NCI-H1436 (cell line): ENCODE results near the gene SALL2.
"Not testable (repeated sequence)": the region's sequence is repeated elsewhere in the genome, so short reads cannot be mapped to it uniquely, and the experiment has no call there.

Experiments
- DNase-seq: peaks from one replicate; lab custom pipeline; 2025; lab: John Stamatoyannopoulos, UW

Gene SALL2

DNA sequence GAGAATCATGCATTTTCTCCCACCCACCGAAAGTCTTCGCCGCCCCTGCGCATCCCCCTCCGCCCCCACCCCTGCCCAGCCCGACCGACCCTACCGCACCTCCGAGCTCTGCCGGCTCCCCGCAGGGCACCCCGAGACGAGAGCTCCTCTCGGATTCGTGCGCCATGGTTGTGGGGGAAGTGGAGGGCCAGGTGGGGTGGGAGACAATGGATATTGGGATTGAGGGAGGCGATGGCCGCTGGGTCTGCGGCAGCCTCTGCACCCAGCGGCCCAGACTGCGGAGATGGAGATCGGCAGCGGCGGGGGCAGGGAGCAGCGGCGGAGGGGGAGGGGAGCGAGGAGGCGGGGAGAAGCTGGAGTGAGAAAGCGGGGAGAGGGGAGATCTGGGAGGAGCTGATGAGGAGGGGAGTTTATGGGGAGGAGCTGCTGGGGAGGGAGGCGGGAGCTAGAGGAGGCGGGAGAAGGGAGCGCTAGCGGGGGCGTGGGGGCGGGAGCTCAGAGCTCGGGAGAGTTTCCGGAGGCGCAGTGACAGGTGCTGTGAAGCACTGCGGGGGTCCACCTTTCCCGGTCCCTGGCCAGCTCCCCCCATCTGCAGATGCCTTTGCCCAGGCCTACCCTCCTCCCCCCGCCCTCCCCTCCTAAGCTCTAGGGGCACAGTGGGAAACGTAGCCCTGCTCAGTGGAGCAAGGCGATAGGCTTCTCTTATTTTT, at the start of gene SALL2:
Gene SALL2, minus strand, starts transcription at position 385 of the 710 bp plus-strand sequence. Its CDS starts 219 bp downstream, at position 166.
- peak; percentile 89 for DNase-seq

DNA sequence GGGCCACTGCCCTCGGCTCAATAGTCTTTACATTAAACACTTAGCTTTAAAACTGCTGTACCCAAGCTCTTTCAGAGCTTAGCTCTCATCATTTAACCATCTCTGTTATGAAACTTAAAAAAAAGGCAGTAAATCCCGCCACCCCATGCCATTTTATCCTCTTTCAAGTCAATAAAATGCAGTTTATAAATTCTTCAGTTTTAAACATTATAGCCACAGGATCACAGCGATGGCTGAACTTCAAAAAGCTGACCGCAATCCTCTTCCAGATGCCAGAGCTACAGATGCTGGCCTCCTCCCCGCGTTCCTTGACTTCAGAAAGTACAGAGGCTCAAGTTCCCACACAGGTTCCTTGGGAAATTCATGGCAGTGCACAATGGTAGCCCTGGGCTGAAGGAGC, 49.5 kb upstream of the SALL2 start:
- DNase-seq, result no peak

DNA sequence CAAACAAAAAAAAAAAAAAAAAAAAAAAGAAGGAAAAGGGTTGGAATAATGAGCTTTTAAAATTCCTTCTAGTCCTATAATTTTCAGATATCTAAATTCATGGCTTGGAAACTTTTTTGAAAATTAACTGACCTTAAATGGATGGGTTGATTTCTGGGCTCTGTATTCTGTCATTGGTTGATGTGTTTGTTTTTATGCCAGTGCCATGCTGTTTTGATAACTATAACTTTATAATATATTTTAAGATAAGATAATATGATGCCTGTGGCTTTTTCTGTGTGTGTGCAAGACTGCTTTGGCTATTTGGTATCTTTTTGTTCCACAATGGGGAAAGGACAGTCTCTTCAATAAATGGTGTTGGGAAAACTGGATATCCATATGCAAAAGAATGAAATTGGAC, 46.5 kb upstream of the SALL2 start:
- DNase-seq, result no peak

DNA sequence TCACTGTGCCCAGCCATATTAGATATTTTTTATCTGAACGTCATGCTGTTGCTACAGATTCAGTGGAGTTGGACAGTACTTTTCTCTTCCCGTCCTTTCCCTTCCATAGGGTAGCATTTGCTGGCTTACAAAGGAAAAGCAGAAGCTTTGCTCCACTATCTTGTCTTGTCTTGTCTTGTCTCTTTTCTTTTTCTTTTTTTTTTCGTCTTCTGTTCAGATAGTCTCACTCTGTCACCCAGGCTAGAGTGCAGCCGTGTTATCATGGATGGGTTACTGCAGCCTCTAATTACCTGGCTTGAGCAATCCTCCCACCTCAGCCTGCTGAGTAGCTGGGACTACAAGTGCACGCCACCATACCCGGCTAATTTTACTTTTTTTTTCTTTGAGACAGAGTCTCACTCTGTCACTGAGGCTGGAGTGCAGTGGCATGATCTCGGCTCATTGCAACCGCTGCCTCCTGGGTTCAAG, 32.6 kb upstream of the SALL2 start:
- DNase-seq, result no peak

DNA sequence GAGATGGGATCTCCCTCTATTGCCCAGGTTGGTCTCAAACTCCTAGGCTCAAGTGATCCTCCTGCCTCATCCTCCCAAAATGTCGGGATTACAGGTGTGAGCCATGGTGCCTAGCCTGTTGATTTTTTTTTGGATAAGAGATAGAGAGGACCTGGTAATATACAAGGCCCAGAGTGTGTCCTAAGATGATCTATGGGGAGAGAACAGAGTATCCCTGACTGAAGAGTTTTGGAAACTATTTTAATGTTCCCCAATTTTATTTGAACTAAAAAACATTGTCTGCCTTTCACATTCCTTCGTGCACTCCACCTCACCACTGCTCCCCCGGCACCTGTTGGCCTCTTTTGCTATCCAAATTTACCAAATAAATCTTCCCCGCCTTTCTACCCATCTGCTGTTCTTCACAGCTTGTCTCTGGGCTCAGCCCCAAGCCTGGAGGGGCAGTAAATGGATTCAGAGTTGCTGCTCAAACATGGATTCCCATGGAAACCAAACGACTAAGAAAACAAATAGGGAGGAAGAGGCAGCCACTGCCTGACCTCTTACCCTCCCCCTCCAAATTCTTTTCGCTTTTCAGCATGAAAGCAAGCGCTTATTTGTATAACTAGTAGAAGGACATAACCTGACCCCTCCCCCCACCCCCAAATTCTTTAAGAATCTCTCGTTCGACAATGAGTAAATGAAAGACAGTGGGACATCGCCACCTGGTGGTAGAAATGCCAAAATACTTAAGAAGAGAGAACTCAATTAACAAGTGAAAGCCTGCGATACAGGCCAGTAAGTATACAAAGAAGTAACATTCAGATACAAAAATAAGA, 31.1 kb upstream of the SALL2 start:
- peak; percentile 90 for DNase-seq

DNA sequence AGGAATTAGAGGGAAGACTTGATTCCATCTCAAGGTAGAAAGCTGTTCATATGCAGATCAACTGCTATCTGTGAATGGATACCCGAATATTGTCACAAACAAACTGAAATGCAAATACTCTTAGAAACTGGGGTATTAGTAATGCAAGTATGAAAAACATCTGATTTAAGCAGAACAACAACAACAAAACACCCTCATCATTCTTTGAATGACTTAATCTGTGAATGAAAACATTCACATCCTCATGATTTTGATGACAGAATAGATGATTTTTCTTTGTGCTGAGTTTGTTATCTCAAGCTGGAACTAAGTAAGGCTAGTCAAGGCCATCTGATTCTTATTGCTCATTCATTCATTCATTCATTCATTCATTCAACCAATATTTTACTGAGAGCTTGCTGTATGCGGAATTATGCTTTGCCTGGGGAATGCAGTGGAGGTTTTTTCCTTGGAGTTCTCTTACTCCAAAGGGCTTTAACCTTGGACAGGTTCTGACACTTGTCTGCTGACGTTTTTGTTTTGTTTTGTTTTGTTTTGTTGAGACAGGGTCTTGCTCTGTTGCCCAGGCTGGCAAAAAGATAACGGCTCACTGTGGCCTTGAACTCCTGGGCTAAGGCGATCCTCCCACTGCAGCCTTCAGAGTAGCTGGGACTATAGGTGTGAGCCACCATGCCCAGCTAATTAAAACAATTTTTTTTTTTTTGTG, 30.4 kb upstream of the SALL2 start:
- no peak for DNase-seq

DNA sequence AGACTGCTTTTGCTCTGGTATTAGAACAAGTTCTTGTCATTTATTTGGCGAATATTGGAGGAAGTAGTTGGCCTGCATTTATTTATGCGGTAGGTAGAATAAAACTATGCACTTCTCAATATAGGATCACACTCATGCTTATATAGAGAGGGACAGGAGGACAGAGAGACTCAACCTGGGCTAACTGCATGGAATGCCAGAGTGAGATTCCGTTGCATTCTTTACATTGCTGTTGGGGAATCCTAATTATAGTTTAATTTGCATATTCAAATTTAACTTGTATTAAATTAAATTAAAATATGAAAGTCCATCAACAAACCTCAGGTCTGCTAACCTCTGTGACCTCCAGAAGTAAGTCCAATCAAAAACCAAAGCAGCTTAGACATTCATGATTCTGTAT, 27.1 kb upstream of the SALL2 start:
- DNase-seq, result no peak

DNA sequence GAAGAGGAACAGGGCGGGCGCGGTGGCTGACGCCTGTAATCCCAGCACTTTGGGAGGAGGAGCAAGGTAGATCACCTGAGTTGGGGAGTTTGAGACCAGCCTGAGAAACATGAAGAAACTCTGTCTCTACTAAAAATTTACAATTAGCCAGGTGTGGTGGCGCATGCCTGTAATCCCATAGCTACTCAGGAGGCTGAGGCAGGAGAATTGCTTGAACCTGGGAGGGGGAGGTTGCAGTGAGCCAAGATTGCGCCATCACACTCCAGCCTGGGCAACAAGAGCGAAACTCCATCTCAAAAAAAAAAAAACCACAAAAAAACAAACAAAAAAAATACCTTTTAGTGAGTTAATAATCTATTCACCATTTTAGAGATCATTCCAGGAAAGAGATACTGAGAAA, 18.4 kb upstream of the SALL2 start:
- DNase-seq, result not testable (repeated sequence)

DNA sequence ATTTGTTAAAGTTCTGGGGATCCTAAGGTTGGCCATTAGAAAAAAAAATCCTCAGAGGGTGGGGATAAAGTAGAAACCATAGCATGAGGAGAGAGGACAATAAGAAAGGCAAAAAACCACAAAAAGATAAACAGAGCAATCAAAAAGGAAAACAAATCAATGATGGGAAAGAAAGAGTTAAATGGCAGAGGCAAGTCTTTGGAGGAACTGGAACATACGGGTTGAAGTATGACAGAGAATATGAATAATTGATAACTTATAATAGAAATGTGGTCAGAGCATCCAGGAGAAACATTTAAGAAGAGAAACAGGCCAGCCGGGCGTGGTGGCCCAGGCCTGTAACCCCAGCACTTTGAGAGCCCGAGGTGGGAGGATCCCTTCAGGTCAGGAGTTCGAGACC, 17.8 kb upstream of the SALL2 start:
- no peak for DNase-seq

DNA sequence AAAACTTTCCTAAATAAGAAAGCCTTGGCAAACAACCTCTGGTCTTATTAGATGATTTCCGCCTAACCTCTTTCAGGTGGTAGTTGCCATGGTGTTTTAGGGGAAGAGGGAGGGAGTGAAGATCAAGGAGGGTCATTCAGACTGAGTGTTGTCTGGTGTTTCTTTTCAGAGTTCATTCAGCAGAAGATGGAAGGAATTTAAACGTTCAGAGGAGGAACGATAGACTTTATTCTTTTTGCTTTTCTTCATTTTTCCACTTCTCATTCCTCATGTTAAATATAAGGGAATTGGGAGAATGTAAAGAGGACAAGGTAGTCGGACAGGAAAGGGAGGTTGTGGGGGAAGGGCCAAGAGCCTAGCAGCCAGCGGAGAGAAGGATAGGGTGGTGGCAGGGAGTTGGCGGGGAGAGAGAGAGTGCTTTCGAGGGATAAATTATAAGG, 17.4 kb upstream of the SALL2 start:
- DNase-seq, result peak; percentile 19

DNA sequence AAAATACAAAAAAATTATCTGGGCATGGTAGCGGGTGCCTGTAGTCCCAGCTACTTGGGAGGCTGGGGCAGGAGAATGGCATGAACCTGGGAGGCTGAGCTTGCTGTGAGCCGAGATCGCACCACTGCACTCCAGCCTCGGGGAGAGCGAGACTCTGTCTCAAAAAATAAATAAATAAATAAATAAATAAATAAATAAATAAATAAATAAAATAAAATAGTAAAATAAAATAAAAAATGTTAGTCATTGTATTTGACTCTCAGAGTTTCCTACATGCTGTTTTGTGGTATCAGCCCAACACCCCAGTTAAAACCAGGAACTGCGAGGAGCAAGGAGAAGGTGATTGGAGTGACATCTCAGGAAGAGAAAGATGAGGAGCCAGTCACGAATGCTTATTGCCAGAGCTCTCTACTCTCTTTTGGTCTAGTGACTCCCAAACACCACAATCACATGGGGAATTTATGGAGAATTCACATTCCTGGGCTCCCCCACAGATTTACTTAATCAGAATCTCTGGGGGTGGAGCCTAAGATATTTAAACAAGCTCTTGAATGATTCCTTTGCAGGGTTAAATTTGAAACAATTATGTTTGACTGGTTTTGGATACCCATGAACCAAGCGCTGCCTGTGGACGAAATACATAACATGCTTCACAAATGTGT, 15.4 kb upstream of the SALL2 start:
- no peak for DNase-seq

DNA sequence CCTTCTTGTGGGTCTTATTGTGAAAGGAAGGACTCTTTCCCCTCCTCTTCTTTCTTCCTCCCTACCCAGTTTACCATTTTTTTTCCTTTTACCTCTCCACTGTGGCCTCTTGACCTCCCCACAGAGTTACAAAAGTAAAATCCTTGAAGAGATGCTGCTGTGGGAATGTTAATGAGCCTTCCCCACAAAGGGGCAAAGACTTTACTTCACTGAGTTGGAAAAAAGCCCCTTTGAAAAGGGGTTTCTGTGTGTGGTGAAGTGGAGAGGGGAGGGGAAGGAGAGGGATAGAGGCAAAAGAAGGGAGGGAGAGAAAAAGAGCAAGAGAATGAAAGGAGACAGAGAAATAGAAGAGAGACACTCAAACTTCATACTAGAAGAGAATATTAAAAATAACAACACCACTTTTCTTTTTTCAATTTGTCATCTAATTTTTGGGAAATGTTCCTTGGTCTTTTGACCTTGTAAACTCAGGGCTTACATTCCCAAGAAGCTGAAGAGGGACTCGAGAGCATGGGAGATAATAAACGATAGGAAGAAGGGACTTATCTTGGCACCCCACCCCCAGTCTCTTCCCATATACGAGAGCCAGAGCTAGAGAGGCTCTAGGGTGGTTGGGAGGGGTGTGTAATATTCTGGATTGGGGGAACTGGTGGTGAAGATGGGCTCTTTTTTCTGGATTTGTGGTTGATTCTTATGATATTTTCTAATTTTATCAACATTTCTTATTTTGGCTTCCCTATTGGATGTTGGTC, 13.2 kb upstream of the SALL2 start:
- DNase-seq, result no peak

DNA sequence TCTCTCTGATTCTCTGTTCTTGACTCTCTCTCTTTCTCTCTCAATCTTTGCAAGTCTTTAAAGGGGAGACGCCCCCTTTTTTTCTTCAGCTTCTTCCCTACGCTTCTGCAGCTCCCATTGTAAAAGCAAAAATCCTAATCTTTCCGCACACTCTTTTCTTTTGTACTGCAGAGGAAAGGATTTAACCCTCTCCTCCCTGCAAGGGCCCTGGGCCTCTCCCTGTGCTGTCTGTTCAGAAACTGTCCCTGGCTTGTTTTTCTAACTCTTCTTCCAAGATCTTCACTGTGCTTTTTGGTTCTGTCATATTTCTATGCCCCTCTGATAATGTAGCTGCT, 10.9 kb upstream of the SALL2 start:
- DNase-seq, result no peak

DNA sequence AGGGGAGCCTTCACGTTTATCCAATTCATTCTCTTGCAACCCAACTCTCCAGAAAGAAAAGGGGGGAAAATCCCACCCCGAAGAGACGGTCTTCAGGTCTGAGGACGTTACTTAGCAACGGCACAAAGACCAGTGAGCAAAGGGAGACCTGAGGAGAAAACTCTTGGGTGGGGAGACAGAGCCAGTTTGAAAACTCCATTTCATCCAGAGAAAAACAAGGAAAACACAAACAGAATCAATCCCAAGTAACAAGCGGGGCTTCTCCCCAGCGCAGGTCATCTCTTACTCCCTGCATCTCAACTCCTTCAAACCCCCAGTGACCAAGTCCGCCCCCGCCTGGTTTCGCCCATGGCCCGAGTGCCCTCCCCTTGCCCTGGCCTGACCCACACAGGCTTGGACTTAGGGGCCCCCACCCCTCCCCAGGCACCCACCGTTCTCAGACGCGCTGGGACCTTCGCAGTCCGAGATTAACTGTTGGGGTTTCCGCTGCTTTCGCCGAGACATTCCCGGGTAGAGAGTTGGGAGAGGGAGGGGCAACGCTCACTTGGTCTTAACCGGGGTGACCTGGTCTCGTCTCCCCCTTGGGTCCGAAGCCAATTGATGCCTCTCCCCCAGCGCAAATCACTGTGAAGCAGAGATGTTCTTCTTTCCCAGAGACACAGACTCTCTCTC, 10.4 kb upstream of the SALL2 start:
- no peak for DNase-seq

DNA sequence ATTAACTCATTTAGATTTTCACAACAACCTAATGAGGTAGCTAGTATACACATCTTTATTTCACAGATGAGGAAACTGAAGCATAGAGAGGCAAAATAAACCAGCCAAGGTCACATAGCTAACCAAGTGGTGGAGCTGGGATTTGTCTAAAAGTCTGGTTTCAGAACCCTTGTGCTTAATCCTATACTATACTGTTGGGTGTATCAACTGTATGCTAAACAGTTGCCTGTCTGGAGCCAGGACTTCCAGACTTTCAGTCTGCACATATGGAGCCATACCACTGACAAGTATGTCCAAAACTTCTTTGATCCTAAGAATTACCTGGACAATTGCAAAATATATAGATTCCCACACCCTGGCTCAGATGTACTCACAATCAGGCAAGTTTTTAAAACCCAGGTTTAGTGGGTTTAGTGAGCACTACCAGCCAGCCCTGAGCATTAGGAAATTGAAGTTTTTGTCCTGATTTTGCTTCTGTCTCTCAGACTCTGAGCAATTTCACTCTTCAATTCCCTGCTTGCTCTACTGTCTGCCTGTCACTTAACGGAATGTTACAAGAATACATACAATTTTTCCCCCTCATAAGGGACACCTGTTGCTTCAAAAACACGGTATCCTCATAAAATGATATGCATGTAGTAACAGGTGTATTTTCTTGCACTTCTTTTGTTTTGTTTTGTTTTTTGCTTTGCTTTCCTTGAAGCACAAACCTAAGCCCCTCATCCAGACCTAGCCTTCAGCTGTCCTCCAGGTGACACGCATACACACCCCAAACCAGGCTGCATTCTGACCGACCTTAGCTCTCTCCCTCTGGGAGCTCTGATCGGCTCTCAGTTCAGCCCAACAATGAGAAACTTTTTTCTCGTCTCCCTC, 9.6 kb upstream of the SALL2 start:
- no peak for DNase-seq

DNA sequence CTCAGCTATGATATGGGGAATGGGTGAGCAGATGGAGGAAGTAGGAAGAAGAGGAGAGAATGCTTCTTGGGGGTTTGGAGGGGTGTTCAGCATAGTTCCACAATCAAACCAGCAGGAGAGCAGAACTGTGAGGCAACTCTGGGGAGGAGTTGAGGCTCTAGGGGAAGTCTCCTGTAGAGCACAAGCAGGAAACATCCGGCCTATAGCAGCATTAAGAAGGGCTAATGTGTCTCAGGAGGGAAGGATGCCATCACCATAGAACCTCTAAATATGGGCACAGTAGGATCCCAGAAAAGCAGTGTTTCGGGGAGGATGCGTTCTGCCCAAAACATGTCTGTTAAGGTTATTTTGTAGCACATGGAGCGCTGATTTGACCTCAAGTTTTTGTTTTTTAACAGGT, 8.4 kb upstream of the SALL2 start:
- DNase-seq, result no peak

DNA sequence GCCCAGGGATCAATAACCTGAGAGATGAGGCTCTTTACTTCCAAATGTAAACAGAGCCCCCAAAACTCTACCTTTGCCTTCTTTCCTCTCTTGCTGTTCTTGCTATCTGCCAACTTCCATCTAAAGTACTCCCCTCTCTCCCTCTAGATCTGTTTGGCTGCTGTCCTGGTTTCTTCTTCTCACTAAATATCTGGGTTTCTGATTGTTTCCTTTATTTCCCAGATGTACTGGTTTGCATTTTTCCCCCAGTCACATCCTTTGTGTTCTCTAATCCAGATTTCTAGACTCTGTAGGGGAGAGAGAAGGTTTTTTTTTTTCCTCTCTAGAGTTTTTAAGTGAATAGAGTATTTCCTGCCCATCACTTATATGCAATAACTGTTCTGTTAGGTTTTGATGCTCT, 7.1 kb upstream of the SALL2 start:
- DNase-seq, result no peak

DNA sequence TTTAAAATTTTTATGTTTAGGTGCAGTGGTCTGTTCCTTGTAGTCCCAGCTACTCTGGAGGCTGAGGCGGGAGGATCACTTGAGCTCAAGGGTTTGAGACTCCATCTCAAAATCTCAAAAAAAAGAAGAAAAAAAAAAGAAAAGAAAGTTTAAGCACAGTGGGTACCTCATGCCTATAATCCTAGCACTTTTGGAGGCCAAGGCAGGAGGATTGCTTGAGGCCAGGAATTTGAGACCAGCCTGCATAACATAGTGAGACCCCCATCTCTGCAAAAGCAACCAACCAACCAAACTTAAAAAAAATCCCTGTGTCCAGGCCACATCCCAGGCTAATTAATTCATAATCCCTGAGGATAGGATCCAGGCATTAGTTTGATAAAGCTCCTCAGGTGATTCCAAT, 3.4 kb upstream of the SALL2 start:
- DNase-seq, result no peak

DNA sequence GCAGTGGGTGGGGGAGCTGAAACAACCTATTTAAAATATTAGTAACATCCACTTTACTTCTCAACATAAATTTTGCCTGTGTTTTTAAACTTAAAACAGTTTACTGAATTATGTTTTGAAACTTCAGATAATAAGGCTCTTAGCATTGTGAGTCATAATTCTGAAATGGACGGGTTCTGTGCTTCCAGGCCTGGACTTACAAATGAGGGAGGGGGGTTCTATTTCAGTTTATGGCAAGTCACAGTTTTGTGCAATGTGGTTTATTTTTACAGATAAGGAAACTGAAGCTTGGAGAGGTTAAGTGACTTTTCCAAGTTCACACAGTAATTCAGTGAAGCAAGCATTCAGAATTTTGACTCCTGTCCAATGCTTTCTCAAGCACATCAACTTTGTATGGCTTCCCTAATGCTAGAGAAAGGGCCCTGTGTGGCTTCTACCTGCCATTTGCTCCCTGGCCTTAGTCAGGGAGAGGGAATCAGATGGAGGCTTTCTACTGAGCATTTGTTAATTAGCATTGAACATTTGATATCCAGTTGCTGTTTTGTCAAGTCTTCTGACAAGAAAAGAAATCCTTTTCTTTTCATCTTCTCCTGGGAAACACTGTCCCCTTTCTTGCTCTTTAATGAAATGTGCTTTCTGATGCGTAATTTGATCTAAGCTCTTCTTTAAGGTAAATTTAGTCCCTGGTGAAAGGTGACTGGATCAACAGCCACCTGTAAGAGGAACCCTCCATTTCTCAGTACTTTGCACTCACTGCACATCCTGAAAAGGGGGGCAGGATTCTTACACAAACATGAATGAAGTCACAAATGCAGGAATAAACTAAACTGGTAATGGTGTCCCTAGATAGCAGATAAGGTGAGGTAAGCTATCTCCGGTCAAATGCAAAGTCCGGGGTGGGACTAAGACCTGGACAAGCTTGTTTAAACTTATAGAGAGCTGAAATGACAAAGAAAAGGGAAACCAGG, 2.5 kb upstream of the SALL2 start:
- DNase-seq, result no peak
